CD4-positive, alpha-beta T cell (primary cell): Measurements from ENCODE around the gene ARID2. TPM values are rescaled to one million over a fixed set of nuclear protein-coding genes. Genes with fewer than 3 reads are reported as not detected.

Experiments
- ATAC-seq: fragments of 200-7000 bp; cut with Tn5 transposase; one replicate; pipeline ENCODE4 v1.10.0; 2022; ENCODE audit warnings: mild to moderate bottlenecking; ENCODE audit not compliant: poor library complexity
- CTCF ChIA-PET: fragments of 350-600 bp; sonication (Branson Sonifier 250); formaldehyde crosslinking; loops from one replicate; lab custom pipeline; 2021; ENCODE audit warnings: antibody characterized with exemption, inconsistent platforms; lab: Charles Lee
- POLR2A ChIA-PET: fragments of 350-600 bp; sonication (Branson Sonifier 250); formaldehyde crosslinking; loops from one replicate; lab custom pipeline; 2021; ENCODE audit warnings: antibody characterized with exemption, inconsistent platforms; lab: Charles Lee
- DNase-seq, 14 experiments: peaks; one replicate each; pipeline ENCODE4 v3.0.0-alpha.2; 2013 to 2020; ENCODE audit warnings: mixed read lengths in 2 of 14
- H3K27ac ChIP-seq, 2 donors: one replicate each; pipeline versions ENCODE4 v1.5.1 to v1.7.0; 2013; ENCODE audit warnings: low read length in 2 of 2, low read depth in 1 of 2, mild to moderate bottlenecking in 1 of 2
- H3K27me3 ChIP-seq, 2 experiments: 1 replicate in 1 of 2; 2 replicates in 1 of 2; pipeline versions ENCODE4 v1.6.1 to v1.7.0; 2013; ENCODE audit warnings: low read length in 2 of 2, control low read depth in 1 of 2, mild to moderate bottlenecking in 1 of 2, moderate library complexity in 1 of 2; ENCODE audit not compliant: insufficient read depth in 2 of 2, control insufficient read depth in 1 of 2
- H3K36me3 ChIP-seq: one replicate; pipeline ENCODE4 v1.6.1; 2013; ENCODE audit warnings: low read length, control low read depth; ENCODE audit not compliant: insufficient read depth
- H3K4me1 ChIP-seq: one replicate; pipeline ENCODE4 v1.6.1; 2013; ENCODE audit warnings: low read length, control low read depth; ENCODE audit not compliant: insufficient read depth
- H3K4me3 ChIP-seq: one replicate; pipeline ENCODE4 v1.5.1; 2013; ENCODE audit warnings: mild to moderate bottlenecking, low read length, moderate library complexity
- H3K9me3 ChIP-seq, 2 experiments: 1 replicate in 1 of 2; 2 replicates in 1 of 2; pipeline versions ENCODE4 v1.6.1 to v1.7.0; 2013; ENCODE audit warnings: low read length in 2 of 2, mild to moderate bottlenecking in 2 of 2, control low read depth in 1 of 2, moderate library complexity in 1 of 2; ENCODE audit not compliant: control insufficient read depth in 1 of 2, insufficient read depth in 1 of 2
- H3K27ac Mint-ChIP-seq: one replicate; pipeline ENCODE4 v1.8.0; 2020; ENCODE audit warnings: mixed read lengths
- H3K27me3 Mint-ChIP-seq: one replicate; pipeline ENCODE4 v1.8.0; 2021; ENCODE audit warnings: mixed read lengths
- H3K36me3 Mint-ChIP-seq: one replicate; pipeline ENCODE4 v1.8.0; 2021; ENCODE audit warnings: low read depth, mixed read lengths
- H3K4me1 Mint-ChIP-seq: one replicate; pipeline ENCODE4 v1.8.0; 2021; ENCODE audit warnings: low read depth, mixed read lengths
- H3K4me3 Mint-ChIP-seq: one replicate; pipeline ENCODE4 v1.8.0; 2020; ENCODE audit warnings: mild to moderate bottlenecking, mixed read lengths
- H3K9me3 Mint-ChIP-seq: one replicate; pipeline ENCODE4 v1.8.0; 2020; ENCODE audit warnings: mixed read lengths
- intact Hi-C, 2 experiments: fragments of 100-400 bp; cut with DNase I in 1 of 2; cut with micrococcal nuclease in 1 of 2; formaldehyde crosslinking; loops; one replicate each; pipeline versions ENCODE4 v1.15.1 to v1.9.0; 2023 to 2025; cut with DNase I, micrococcal nuclease
- total RNA-seq, 174 experiments: library from RNA in 2 of 174; stranded (reverse) in 2 of 174; gene quantifications; one replicate each; pipeline ENCODE4 v1.2.3 and lab custom pipeline; 2021 to 2026
- TF ChIP-seq, protein P1 (sequence below): fragments of 200-600 bp; IDR thresholded peaks from one replicate; pipeline ENCODE4 v1.8.0; 2022; ENCODE audit warnings: antibody characterized with exemption, mild to moderate bottlenecking

ARID2 gene
- total RNA-seq, 2 experiments from 2014 or later = 49.0 to 51.3 TPM

DNA sequence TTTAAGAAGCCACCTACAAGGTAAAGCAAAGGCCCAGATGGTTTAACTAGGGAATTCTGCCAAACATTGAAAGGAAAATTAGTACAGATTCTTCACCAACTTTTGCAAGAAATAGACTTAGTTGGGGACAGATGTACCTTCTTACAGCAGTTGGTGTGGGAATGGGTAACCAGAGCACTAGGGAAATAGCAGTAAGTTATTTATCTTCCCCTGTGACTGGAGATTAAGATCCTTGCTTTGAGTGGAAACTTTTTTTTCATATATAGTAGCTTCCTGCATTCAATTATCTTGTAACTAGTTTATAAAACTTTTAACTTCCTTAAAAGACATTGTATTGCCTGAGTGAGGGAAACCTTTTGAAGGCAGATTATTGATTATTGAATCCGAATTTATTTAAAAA lies 44.2 kb downstream of the ARID2 start:
- intact Hi-C loops = no loop called here
- Histone ChIP-seq H3K27me3 (no peaks in the 10 kb centered on the region), H3K36me3 (no peaks in the 10 kb centered on the region), H3K4me3 (no peak overlapping the region), H3K4me1 (peaks cover 6% of the 10 kb centered on the region), H3K27ac (no peak overlapping the region), H3K9me3 (peaks cover 7% of the 10 kb centered on the region in 2 experiments)
- TF ChIP-seq, protein P1, sequence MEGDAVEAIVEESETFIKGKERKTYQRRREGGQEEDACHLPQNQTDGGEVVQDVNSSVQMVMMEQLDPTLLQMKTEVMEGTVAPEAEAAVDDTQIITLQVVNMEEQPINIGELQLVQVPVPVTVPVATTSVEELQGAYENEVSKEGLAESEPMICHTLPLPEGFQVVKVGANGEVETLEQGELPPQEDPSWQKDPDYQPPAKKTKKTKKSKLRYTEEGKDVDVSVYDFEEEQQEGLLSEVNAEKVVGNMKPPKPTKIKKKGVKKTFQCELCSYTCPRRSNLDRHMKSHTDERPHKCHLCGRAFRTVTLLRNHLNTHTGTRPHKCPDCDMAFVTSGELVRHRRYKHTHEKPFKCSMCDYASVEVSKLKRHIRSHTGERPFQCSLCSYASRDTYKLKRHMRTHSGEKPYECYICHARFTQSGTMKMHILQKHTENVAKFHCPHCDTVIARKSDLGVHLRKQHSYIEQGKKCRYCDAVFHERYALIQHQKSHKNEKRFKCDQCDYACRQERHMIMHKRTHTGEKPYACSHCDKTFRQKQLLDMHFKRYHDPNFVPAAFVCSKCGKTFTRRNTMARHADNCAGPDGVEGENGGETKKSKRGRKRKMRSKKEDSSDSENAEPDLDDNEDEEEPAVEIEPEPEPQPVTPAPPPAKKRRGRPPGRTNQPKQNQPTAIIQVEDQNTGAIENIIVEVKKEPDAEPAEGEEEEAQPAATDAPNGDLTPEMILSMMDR = no peak
- ChIA-PET POLR2A (no interaction called here), CTCF (interaction anchor here (0.6 kb wide), 1 partner anchor 56 kb away, joined by 5 read pairs; no protein-coding TSS in a partner anchor)
- Mint-ChIP-seq H3K4me1 (peaks cover 73% of the 10 kb centered on the region), H3K9me3 (peaks cover 6% of the 10 kb centered on the region), H3K36me3 (peaks cover 11% of the 10 kb centered on the region), H3K4me3 (no peak overlapping the region), H3K27ac (no peak overlapping the region), H3K27me3 (no peaks in the 10 kb centered on the region)
- ATAC-seq (no peak), DNase-seq (no peak)

DNA sequence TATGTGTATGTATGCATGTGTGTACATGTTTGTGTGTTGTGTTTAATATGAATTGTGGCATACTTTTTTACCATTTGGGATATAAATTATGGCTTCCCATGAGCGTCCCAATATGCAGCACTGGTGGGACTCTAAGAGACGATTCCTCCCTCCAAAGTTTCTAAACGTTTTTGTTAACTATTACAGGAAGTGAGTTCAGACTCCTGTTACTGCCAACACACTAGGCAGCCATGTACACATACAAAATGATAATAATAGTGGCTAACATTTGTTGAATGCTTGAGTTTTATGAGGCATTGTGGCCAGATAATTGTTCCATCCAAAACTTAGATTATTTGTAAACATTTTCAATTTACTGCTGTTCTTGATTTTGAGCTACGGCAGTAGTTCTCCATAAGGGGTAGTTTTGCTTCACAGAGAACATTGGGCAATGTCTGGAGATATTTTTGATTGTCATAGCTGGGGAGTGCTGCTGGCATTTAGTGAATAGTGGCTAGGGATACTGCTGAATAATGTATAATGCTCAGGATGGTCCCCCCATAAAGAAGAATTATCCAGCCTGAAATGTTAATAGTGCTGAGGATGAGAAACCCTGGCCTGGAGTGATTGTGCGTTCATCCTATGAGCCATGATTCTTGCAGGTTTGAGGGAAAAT lies 45.1 kb downstream of the ARID2 start:
- no peak overlapping the region for H3K27ac ChIP-seq
- no peak overlapping the region for H3K27ac Mint-ChIP-seq
- no peak for DNase-seq
- H3K9me3 Mint-ChIP-seq = peaks cover under 1% of the 10 kb centered on the region
- no peak overlapping the region for H3K4me3 Mint-ChIP-seq
- TF ChIP-seq, protein P1 = no peak
- POLR2A ChIA-PET = no interaction called here
- H3K27me3 ChIP-seq = no peaks in the 10 kb centered on the region
- H3K9me3 ChIP-seq = peaks cover 2 to 7% of the 10 kb centered on the region in 2 experiments
- H3K36me3 ChIP-seq = no peaks in the 10 kb centered on the region
- no peak overlapping the region for H3K4me3 ChIP-seq
- no peaks in the 10 kb centered on the region for H3K27me3 Mint-ChIP-seq
- intact Hi-C loops = no loop called here
- H3K36me3 Mint-ChIP-seq = peaks cover 2% of the 10 kb centered on the region
- no peak for ATAC-seq
- peaks cover 64% of the 10 kb centered on the region for H3K4me1 Mint-ChIP-seq
- CTCF ChIA-PET = interaction anchor here (1.3 kb wide), 1 partner anchor 12 kb away, joined by 3 read pairs; no protein-coding TSS in a partner anchor
- H3K4me1 ChIP-seq = peaks cover 6% of the 10 kb centered on the region

DNA sequence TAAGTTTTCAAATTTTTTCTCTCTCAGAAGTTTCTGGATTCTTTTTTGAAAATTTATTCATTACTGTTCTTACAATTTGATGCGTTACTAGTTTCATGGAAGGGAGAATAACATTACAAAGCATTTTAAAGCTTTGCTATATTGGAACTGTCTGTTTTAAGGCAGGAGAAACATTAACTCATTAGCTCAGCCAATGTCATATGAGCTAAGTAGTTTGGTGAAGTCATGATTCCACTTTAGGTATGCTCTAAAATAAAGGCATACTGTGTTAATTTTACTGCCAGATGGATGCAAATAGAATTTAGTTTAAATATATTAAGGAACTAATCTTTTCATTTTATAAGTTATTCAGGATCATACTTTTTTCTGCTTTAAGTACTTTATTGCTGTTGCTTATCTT lies 46.0 kb downstream of the ARID2 start:
- Mint-ChIP-seq H3K4me3 (no peak overlapping the region), H3K9me3 (no peaks in the 10 kb centered on the region), H3K36me3 (no peaks in the 10 kb centered on the region), H3K27ac (no peak overlapping the region), H3K27me3 (no peaks in the 10 kb centered on the region), H3K4me1 (peaks cover 58% of the 10 kb centered on the region)
- DNase-seq (no peak), ATAC-seq (no peak)
- H3K36me3 ChIP-seq = no peaks in the 10 kb centered on the region
- no peaks in the 10 kb centered on the region for H3K9me3 ChIP-seq
- no peaks in the 10 kb centered on the region for H3K27me3 ChIP-seq
- TF ChIP-seq, protein P1 = no peak
- POLR2A ChIA-PET = interaction anchor here (0.6 to 1.9 kb wide), 3 partner anchors 13 to 96 kb away, joined by 3 to 9 read pairs (median 4); partner anchors contain the start of gene ARID2
- intact Hi-C loops = no loop called here
- no peak overlapping the region for H3K4me3 ChIP-seq
- no peak overlapping the region for H3K27ac ChIP-seq
- peaks cover 2% of the 10 kb centered on the region for H3K4me1 ChIP-seq
- CTCF ChIA-PET = interaction anchor here (1.3 kb wide), 1 partner anchor 13 kb away, joined by 3 read pairs; no protein-coding TSS in a partner anchor
